A673 (cell line): ENCODE data around the gene EDN3.

ENCODE experiments used
- EZH2 ChIP-seq: fragments of 200-600 bp; sonication (generic); IDR thresholded peaks from 2 replicates; pipeline ENCODE4 v1.6.1; 2017; ENCODE audit warnings: borderline replicate concordance, low read depth, mild to moderate bottlenecking, mixed read lengths, antibody characterized with exemption, low read length; ENCODE audit not compliant: poor library complexity, severe bottlenecking
- TF ChIP-seq, protein P1 (sequence below): fragments of 300-800, 200-600 bp; sonication (generic); conservative IDR thresholded peaks from 2 replicates; pipeline ENCODE4 v1.5.1; 2017; ENCODE audit warnings: low read depth, mild to moderate bottlenecking, antibody characterized with exemption, low read length, moderate library complexity, mixed read lengths

DNA sequence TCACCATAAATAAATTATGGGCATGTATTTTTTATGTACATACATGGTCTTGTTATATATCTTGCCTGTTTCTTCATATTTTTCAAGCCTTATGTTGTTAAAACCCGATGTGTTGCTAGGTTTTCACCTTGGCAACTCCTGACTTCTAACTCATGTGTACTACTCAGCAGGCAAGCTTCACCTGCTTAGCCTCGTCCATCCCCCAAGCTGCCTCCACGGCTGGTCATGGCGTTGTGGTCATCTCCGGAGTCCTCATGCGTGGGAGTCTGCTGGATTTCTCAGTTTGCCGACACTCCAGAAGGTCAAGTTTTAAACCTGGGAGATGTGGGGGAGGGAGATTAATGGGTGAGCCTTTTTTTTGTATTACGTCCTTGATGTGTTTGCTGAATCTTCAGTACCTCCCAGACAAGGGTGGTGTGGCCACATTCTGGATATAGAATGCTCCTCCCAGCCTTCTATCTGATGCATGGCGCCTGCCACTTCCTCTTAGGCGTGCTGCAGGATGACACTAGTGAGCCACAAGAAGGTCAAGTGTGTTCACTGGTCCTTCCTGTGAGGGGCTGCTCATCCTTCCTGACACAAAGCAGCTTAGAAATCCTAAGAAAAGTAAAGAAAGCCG, 26.6 kb upstream of the EDN3 start:
- TF ChIP-seq EZH2 = no peak
- TF ChIP-seq, protein P1, sequence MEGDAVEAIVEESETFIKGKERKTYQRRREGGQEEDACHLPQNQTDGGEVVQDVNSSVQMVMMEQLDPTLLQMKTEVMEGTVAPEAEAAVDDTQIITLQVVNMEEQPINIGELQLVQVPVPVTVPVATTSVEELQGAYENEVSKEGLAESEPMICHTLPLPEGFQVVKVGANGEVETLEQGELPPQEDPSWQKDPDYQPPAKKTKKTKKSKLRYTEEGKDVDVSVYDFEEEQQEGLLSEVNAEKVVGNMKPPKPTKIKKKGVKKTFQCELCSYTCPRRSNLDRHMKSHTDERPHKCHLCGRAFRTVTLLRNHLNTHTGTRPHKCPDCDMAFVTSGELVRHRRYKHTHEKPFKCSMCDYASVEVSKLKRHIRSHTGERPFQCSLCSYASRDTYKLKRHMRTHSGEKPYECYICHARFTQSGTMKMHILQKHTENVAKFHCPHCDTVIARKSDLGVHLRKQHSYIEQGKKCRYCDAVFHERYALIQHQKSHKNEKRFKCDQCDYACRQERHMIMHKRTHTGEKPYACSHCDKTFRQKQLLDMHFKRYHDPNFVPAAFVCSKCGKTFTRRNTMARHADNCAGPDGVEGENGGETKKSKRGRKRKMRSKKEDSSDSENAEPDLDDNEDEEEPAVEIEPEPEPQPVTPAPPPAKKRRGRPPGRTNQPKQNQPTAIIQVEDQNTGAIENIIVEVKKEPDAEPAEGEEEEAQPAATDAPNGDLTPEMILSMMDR = no peak
